HG02981 (cell line): ENCODE data around the gene EPS8L1.
"Not testable (repeated sequence)": the region's sequence is repeated elsewhere in the genome, so short reads cannot be mapped to it uniquely, and the experiment has no call there.

Experiments used
- ATAC-seq: cut with Tn5 transposase; IDR thresholded peaks from one replicate; pipeline ENCODE4 v1.9.1; 2021; ENCODE audit warnings: mild to moderate bottlenecking, moderate library complexity; ENCODE audit not compliant: unreplicated experiment

EPS8L1 gene

DNA sequence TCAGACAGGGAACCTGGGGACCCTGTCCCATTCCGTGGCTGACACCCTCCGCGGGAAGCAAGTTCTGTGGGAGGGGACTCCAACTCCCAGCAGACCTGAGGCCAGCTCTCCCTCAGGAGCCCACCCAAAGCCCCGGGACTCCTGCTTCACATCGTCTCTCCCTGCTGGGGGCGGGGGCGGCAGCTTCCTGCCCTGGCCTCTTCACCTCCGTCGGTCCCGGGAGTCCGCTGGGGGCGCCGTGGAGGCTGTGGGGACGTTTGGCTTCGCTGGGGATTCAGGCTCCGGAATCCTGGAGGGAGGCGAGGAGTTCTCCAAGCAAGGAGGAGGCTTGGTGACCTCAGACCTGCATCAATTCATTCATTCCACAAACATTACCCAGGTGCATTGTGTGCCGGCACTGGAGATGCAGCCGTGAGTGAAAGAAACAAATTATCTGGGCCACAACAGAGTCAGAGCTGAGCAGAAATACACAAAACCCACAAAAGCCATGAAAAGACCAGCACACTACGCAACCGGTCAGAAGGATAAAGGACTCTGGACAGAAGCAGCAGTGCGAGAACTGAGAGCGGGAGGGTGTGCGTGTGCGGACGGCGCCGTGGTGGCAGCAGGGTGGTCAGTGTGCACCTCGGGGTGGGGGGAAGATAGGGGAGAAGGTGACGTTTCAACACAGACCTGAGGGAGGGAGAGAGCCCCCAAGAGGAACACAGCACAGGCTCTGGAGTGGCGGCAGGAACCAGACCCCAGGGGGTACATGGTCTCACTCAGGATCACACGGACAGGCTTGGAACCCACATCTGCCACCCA is 19.0 kb downstream of the EPS8L1 start:
- ATAC-seq, result no peak

DNA sequence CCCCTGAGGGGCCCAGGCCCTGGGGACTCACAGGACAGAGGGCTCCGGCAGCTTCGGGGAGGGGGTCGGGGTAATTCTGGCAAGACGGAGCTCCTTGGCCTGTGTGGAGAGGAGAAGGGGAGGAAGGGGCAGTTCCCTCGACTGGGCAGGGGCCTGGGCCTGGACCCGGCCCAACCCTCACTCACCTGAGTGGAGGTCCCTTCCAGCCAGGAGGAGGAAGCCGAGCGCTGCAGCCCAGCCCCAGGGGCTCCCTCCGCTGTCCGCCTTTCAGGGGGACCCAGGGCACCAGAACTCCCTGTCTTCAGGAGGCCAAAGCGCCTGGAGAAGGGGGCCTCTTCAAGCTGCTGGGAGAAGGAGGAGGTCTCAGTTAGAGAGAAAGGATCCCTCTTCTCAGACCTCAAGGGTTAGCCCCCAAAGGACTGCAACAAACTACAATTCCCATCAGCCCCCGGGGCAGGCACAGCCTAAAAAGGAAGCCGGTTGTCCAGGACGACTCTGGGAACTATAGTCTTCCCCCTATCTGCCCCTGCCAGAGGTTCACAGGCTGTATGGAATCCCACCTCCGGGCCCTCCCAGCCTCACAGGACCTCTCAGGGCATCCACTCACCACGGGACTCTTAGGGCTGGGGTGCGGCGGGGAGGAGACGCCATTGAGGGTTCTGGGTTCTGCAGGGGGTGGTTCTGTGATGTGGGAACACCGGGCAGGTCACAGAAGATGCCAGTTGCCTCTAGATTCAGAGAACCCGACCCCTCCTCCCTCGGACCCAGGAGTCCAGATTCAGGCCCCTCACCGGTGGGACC is 19.8 kb downstream of the EPS8L1 start:
- no peak for ATAC-seq

- ATAC-seq, result no peak
These were observed 20.5 kb downstream of the EPS8L1 start for GRCh38 chr19:55096061-55096701.

DNA sequence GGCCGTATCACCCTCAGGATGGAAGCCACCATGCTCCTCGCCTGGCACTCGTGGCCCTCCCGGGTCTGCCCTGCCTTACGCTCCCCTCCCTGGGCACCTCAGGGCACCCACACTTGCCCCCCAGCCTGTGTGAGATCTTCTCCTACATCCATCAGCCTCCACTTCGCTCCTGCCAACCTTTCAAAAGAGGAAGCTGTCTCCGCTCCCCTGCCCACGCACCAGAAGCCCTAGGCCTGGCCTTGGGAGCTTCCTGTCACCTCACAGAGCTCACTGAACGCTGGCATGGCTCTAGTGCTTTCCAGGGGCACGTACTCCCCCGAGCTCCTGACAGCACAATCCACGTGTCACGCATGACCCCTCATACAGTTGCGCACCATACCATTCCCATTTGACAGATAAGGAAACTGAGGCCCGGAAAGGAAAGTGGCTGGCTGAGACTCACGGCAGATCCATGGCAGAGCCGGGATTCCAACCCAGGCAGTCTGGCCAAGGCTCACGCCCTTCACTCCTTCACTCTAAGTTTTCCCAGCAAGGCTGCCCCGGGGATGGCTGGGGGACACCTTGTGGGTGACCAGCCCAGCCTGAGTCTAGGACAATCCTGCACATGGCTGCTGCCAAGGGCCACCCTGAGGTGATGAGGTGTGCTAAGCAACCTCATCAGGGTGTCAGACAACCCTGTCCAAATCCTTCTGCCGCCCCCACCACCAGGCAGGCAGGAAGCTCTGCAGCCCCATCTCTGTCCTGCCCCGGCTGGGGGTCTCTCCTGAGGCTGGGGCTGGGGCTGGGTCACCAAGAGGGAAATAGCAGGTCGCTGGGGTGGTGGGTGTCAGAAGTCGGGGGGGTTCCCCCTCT is 22.4 kb downstream of the EPS8L1 start:
- ATAC-seq, result no peak

- no peak for ATAC-seq
These were observed 23.3 kb downstream of the EPS8L1 start for GRCh38 chr19:55098716-55099556.

DNA sequence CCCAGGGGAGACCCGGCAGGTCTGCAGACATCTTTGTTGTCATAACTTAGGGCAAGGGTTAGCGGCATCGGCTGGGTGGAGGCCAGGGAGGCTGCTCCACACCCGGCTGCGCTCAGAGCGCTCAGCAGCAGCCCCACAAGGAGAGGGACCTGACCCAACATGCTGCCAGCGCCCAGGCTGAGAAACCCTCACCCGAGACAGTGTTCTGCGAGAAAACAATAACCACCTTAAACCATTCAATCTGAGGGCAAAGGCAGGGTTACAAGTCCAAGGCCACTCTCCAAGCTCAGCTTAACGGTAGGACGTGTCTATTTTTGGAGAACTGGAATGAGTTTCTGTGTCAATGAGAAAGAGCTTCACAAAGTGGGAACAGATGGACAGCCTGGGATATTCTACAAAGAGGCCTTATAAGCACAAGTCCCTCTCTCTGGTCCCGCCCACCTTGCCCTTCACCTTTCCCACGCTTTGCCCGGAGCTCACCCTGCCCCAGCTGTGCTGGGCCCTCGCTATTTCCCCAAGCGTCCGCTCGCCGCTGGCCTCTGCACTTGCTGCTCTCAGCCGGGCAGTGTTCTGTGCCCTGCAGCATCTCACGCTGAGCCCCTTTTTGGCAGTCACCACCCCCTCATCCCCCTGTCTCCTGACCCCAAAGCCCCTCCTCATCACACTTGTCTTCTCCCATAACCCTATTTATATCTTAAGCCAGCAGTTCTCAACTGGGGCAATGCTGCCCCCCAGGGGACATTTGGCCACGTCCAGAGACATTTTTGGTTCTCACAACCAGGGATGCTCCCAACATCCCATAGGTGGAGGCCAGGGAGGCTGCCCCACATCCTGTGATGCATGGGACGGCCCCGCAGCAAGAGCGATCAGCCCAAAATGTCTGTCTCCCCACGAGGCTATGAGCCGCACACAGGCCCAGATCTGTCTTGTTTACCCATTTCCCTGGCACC is 24.2 kb downstream of the EPS8L1 start:
- no peak for ATAC-seq

GRCh38 chr19:55101261-55101660 is 25.6 kb downstream of the EPS8L1 start:
- no peak for ATAC-seq

- ATAC-seq, result no peak
These were observed 27.5 kb downstream of the EPS8L1 start for GRCh38 chr19:55103190-55103589.

GRCh38 chr19:55105237-55105636 is 29.6 kb downstream of the EPS8L1 start:
- ATAC-seq, result no peak

GRCh38 chr19:55106591-55106990 is 30.9 kb downstream of the EPS8L1 start:
- ATAC-seq, result no peak

DNA sequence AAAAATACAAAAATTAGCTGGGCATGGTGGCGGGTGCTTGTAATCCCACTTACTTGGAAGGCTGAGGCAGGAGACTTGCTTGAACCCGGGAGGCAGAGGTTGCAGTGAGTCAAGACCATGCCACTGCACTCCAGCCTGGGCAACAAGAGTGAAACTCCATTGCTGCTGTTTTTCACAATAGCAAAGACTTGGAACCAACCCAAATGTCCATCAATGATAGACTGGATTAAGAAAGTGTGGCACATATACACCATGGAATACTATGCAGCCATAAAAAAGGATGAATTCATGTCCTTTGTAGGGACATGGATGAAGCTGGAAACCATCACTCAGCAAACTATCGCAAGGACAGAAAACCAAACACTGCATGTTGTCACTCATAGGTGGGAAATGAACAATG is 31.6 kb downstream of the EPS8L1 start:
- not testable (repeated sequence) for ATAC-seq

GRCh38 chr19:55109527-55110291 is 34.0 kb downstream of the EPS8L1 start:
- no peak for ATAC-seq

DNA sequence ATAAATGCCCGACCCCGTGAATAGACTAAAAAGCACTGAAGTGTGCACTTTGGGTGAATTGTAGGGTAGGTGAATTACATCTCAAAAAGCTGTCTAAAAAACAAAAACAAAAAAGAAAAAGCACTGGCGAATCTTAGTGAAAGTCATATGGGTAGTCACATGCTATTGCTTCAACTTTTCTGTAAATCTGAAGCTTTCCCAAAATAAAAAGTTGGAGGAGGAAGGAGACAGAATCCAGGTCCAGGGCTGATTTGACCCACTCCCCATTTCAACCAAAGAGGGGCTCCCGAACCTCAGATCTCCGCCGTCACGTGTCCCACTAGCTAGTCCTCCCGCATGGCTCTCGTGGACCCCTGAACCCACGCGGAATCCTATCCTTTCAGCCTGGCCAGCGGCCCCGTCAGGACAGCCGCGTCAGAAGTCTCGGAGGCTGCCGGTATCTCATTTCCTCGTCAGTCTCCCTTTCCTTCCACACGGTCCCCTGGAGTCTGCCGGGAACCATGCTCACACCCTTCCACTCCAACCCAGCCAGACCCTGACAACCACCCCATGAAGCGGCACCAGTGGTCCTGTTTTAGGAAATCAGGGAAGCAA is 35.7 kb downstream of the EPS8L1 start:
- no peak for ATAC-seq

DNA sequence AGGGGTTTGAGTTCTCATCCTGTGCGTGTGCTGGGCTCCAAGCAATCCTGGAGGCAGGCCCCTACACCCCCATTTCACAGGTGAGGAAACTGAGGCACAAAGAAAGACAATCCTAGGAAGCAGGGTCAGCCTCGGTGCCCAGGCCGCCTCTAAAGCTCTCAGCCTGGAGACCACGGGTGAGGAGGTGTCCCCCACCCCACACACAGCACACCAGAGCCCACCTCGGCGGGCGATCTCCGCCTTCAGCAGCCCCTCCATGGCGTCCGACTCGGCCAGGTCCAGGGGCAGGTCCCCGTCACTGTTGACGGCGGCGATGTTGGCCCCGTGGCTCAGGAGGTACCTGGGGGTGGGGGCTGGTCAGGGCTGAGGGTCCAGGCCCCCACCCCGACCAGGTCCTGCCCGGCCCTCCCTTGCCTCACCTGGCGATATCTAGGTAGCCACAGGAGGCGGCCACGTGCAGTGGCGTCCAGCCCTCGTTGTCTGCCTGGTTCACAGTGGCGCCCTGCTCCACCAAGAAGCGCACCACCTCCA is 36.6 kb downstream of the EPS8L1 start:
- ATAC-seq, result no peak

DNA sequence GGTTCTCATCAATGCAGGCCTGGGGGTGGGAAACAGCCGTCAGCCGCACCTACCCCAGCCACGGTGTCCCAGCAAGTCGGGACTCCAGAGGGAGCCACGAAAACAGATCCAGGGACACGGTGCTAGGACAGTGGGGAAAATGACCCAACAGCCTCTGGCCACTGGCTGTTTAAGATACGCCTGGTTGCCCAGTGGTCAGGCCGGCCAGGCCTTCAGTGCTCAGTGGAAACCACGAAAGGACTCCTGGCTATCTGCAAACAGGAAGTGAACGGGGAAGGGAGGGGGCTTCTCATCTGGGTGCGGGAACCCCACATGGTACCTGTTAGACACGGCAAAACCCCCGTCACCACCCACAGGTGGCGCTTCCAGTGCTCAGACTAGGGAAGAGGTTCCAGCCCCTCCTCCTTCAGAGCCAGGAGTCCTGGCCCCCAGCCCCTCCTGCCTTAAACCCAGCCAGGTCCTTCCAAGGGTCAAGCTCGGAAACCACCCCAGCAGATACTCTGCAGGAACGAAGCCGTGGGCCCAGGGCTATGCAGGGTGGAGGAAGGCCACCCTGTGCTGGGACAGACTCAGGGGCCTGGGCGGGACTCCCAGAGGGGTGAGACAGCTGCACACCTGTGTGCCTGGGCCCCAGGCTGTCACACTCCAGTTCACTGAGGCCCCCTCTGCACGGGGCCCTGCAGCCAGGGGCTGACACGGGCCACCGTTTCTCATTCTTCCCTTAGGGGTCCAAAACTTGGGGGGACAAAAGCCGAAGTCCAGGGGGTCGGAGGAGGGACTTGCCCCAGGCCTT is 37.3 kb downstream of the EPS8L1 start:
- no peak for ATAC-seq

- ATAC-seq, result no peak
These were observed 37.9 kb downstream of the EPS8L1 start for GRCh38 chr19:55113570-55114039.
